Spleen (tissue), 11 donors: ENCODE results near the gene GRIK3. TPM values are rescaled to one million over a fixed set of nuclear protein-coding genes. Genes with fewer than 3 reads are reported as not detected.
A peak's percentile ranks its signal among the peaks of the same experiment; 100 is the strongest.

ENCODE experiments used
- DNase-seq: peaks from one replicate; pipeline ENCODE4 v3.0.0-alpha.2; 2020
- H3K27ac ChIP-seq, 8 donors: fragments of 200-600 bp; sonication (generic) in 7 of 8; 1 replicate in 4 of 8; 2 replicates in 4 of 8; pipeline versions ENCODE4 v1.5.0 to v1.8.0; 2016 to 2021; ENCODE audit warnings: inconsistent platforms in 4 of 8, mild to moderate bottlenecking in 4 of 8, moderate library complexity in 1 of 8
- H3K27me3 ChIP-seq, 7 donors: fragments of 200-600 bp; sonication (generic) in 6 of 7; replicated peaks in 1 of 7; 1 replicate in 4 of 7; 2 replicates in 3 of 7; pipeline versions ENCODE4 v1.5.0 to v1.8.0; 2016 to 2021; ENCODE audit warnings: inconsistent platforms in 3 of 7, mild to moderate bottlenecking in 1 of 7
- H3K36me3 ChIP-seq, 6 donors: fragments of 200-600 bp; sonication (generic) in 5 of 6; 1 replicate in 4 of 6; 2 replicates in 2 of 6; pipeline versions ENCODE4 v1.5.0 to v1.8.0; 2016 to 2021; ENCODE audit warnings: inconsistent platforms in 2 of 6
- H3K4me1 ChIP-seq, 6 donors: fragments of 200-600 bp; sonication (generic) in 5 of 6; 1 replicate in 3 of 6; 2 replicates in 3 of 6; pipeline versions ENCODE4 v1.5.0 to v1.8.0; 2016 to 2021; ENCODE audit warnings: inconsistent platforms in 3 of 6
- H3K4me3 ChIP-seq, 8 donors: fragments of 200-600 bp; sonication (generic) in 7 of 8; 1 replicate in 4 of 8; 2 replicates in 4 of 8; pipeline versions ENCODE4 v1.5.0 to v1.8.0; 2016 to 2021; ENCODE audit warnings: inconsistent platforms in 4 of 8, mild to moderate bottlenecking in 4 of 8, moderate library complexity in 2 of 8
- H3K9me3 ChIP-seq, 8 donors: fragments of 200-600 bp; sonication (generic) in 7 of 8; 1 replicate in 4 of 8; 2 replicates in 4 of 8; pipeline versions ENCODE4 v1.5.0 to v1.8.0; 2016 to 2021; ENCODE audit warnings: inconsistent platforms in 4 of 8
- POLR2A ChIP-seq, 3 donors: fragments of 450-650 bp; IDR thresholded peaks; one replicate each; pipeline ENCODE4 v1.5.1; 2017; ENCODE audit warnings: antibody characterized with exemption in 3 of 3, mild to moderate bottlenecking in 1 of 3
- POLR2AphosphoS5 ChIP-seq, 3 donors: sonication (generic); formaldehyde crosslinking; IDR thresholded peaks; one replicate each; pipeline ENCODE4 v1.5.1; 2017; ENCODE audit warnings: antibody characterized with exemption in 3 of 3
- WGBS, 5 donors: extraction: QIAGEN DNeasy Blood & Tissue Kit in 3 of 5; methylation state at CpG; one replicate each; pipeline versions ENCODE4 v1.1.5 to v1.1.7; 2013 to 2018; 5-methylcytosine and 5-hydroxymethylcytosine counted together
- intact Hi-C: fragments of 100-400 bp; cut with DNase I; formaldehyde crosslinking; loops from one replicate; pipeline ENCODE4 v1.15.0; 2023; ENCODE audit warnings: low total_unique reads
- polyA plus RNA-seq, 3 donors: library from polyadenylated mRNA; stranded (reverse); fragments of 200-250 nt; gene quantifications; one replicate each; pipeline ENCODE4 v1.2.1, GENCODE V29; 2013
- total RNA-seq, 7 donors: library from RNA; depleted of rRNA in 3 of 7; stranded (reverse); fragments of >200 nt in 3 of 7; fragmentation: NEBNext Ultra II Directional in 4 of 7; extraction: Animal tissue kit (Norgen Biotek cat#: 25700) in 4 of 7; gene quantifications; one replicate each; pipeline versions ENCODE4 v1.1.0 to v1.2.1, GENCODE V29; 2016 to 2021
- TF ChIP-seq, protein P1 (sequence below), 11 experiments: fragments of 200-600 bp in 7 of 11; fragments of 450-650 bp in 4 of 11; sonication (generic) in 4 of 11; IDR thresholded peaks in 8 of 11; conservative IDR thresholded peaks in 3 of 11; 1 replicate in 7 of 11; 2 replicates in 4 of 11; pipeline versions ENCODE4 v1.4.0 to v1.8.0; 2016 to 2021; ENCODE audit warnings: antibody characterized with exemption in 11 of 11, inconsistent platforms in 4 of 11, mild to moderate bottlenecking in 1 of 11
- donor health status: healthy with polysubstance abuse.
- donor health status: DM: no; HTN: no; CAD: no; lungs with moderate emphysema.
- donor health status: DM: no; HTN: no; CAD: no.
- donor health status: Bipolar disorder and iron deficiency.
- donor health status: healthy.
- donor health status: DM: no; HTN: no; CAD: no.
- donor health status: DM: yes; HTN: yes; CAD: no.

Gene GRIK3
- total and polyA plus RNA-seq, 10 donors: 0.09 to 0.74 (median 0.19) TPM

DNA sequence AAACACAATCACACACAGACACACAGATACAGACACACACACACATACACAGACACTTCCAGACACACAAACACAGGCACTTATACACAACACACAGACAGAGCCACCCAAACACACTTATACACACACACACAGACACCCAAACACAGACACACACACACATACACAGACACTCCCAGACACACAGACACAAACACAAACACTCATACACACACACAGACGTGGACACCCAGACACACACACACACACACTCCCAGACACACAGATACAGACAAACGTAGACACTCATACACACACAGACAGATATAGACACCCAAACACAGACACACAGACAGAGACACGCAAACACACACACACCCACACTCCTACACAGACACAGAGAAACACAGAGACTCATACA is 272.1 kb downstream of the GRIK3 start:
- peaks cover 0 to 12% (median 0%) of the 10 kb centered on the region in 8 donors for H3K9me3 ChIP-seq
- no peak for DNase-seq
- H3K27me3 ChIP-seq: peaks cover 0 to 21% (median 0%) of the 10 kb centered on the region in 7 donors
- no peak overlapping the region for H3K27ac ChIP-seq
- no peaks in the 10 kb centered on the region for H3K4me1 ChIP-seq
- TF ChIP-seq, protein P1, sequence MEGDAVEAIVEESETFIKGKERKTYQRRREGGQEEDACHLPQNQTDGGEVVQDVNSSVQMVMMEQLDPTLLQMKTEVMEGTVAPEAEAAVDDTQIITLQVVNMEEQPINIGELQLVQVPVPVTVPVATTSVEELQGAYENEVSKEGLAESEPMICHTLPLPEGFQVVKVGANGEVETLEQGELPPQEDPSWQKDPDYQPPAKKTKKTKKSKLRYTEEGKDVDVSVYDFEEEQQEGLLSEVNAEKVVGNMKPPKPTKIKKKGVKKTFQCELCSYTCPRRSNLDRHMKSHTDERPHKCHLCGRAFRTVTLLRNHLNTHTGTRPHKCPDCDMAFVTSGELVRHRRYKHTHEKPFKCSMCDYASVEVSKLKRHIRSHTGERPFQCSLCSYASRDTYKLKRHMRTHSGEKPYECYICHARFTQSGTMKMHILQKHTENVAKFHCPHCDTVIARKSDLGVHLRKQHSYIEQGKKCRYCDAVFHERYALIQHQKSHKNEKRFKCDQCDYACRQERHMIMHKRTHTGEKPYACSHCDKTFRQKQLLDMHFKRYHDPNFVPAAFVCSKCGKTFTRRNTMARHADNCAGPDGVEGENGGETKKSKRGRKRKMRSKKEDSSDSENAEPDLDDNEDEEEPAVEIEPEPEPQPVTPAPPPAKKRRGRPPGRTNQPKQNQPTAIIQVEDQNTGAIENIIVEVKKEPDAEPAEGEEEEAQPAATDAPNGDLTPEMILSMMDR (IDR thresholded peaks at IDR 0.05 in 8 of 11, conservative IDR thresholded peaks at IDR 0.05 in 3 of 11): no peak
- no peak for TF ChIP-seq POLR2A (IDR thresholded peaks at IDR 0.05)
- no peak for TF ChIP-seq POLR2AphosphoS5 (IDR thresholded peaks at IDR 0.05)
- 73 to 85% (median 81%) methylated on average over 3 of the region's 3 CpGs for WGBS, 5 donors
- intact Hi-C loops: no loop called here
- no peaks in the 10 kb centered on the region for H3K36me3 ChIP-seq
- H3K4me3 ChIP-seq: no peak overlapping the region

DNA sequence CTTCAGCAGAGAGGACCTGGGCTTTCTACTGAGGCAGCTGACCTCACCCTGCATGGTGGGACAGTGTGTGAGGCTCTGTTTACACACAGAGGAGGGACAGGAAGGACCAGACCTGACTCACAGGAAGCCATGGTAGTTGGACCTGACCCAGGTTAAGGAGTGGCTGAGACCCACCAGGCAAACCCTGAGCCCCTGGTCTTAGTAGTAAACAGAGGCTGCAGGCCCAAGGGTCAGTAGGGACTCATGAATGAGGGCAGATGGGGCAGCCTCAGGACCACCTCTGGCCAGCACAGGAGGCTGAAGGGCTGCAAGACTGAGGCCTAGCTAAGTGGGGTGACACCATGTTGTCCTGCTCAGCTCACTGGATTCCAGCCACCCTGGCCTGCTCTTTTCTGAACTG is 273.2 kb downstream of the GRIK3 start:
- peak; percentile 51 for DNase-seq
- Histone ChIP-seq H3K4me1 (no peaks in the 10 kb centered on the region), H3K4me3 (no peak overlapping the region), H3K9me3 (peaks cover 0 to 12% (median 0%) of the 10 kb centered on the region in 8 donors), H3K27ac (no peak overlapping the region), H3K27me3 (peaks cover 0 to 28% (median 0%) of the 10 kb centered on the region in 7 donors), H3K36me3 (no peaks in the 10 kb centered on the region)
- TF ChIP-seq POLR2A (IDR thresholded peaks at IDR 0.05) (no peak), POLR2AphosphoS5 (IDR thresholded peaks at IDR 0.05) (no peak)
- TF ChIP-seq, protein P1 (IDR thresholded peaks at IDR 0.05 in 8 of 11, conservative IDR thresholded peaks at IDR 0.05 in 3 of 11): no peak
- intact Hi-C loops: no loop called here

DNA sequence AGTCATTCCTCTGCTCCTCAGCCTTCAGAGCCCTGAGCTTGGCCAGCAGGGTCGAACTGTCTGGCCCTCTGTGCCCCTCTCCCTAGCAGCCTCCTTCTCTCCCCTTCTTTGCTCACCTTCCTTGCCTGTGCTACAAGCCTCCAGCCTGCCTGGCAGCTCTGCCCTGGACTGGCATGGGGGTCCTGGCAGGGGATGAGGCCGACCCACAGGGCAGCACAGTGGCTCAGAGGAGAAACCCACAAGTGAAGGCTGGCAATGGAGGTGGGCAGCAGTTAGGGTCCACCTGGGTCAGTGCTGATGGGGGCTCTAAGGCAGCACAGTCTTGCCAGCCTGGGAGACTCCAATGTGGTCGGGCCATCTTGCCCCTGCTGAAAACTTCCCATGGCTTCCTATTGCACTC is 274.2 kb downstream of the GRIK3 start:
- WGBS, 5 donors: 50 to 62% (median 56%) methylated on average over 3 of the region's 3 CpGs
- intact Hi-C loops: no loop called here
- TF ChIP-seq, protein P1 (IDR thresholded peaks at IDR 0.05 in 8 of 11, conservative IDR thresholded peaks at IDR 0.05 in 3 of 11): no peak
- no peak for TF ChIP-seq POLR2A (IDR thresholded peaks at IDR 0.05)
- no peak for TF ChIP-seq POLR2AphosphoS5 (IDR thresholded peaks at IDR 0.05)
- H3K9me3 ChIP-seq: peaks cover 0 to 12% (median 0%) of the 10 kb centered on the region in 8 donors
- no peaks in the 10 kb centered on the region for H3K4me1 ChIP-seq
- H3K27ac ChIP-seq: no peak overlapping the region
- peak; percentile 32 for DNase-seq
- H3K27me3 ChIP-seq: peaks cover 0 to 26% (median 0%) of the 10 kb centered on the region in 7 donors
- no peak overlapping the region for H3K4me3 ChIP-seq
- no peaks in the 10 kb centered on the region for H3K36me3 ChIP-seq

GRCh38 chr1:36759355-36759754 is 275.0 kb downstream of the GRIK3 start:
- H3K36me3 ChIP-seq: no peaks in the 10 kb centered on the region
- H3K27ac ChIP-seq: no peak overlapping the region
- H3K27me3 ChIP-seq: peaks cover 0 to 23% (median 0%) of the 10 kb centered on the region in 7 donors
- no peaks in the 10 kb centered on the region for H3K4me1 ChIP-seq
- WGBS, 5 donors: 90 to 95% (median 94%) methylated on average over 5 of the region's 5 CpGs
- H3K4me3 ChIP-seq: no peak overlapping the region
- peaks cover 0 to 12% (median 0%) of the 10 kb centered on the region in 8 donors for H3K9me3 ChIP-seq
- no peak for TF ChIP-seq POLR2A (IDR thresholded peaks at IDR 0.05)
- TF ChIP-seq POLR2AphosphoS5 (IDR thresholded peaks at IDR 0.05): no peak
- TF ChIP-seq, protein P1 (IDR thresholded peaks at IDR 0.05 in 8 of 11, conservative IDR thresholded peaks at IDR 0.05 in 3 of 11): no peak
- intact Hi-C loops: no loop called here
- DNase-seq: no peak
